Trophoblast cell (in vitro differentiated cells and primary cell): ENCODE results near the gene ZNF407.

Experiments used
- DNase-seq, 2 donors: peaks; one replicate each; pipeline ENCODE4 v3.0.0-alpha.2; 2016
- H2AFZ ChIP-seq: 2 replicates; pipeline ENCODE4 v1.6.1; 2013; ENCODE audit warnings: low read length, moderate library complexity, mild to moderate bottlenecking; ENCODE audit not compliant: insufficient read depth, poor library complexity
- H2AK5ac ChIP-seq: 2 replicates; pipeline ENCODE4 v1.6.1; 2013; ENCODE audit warnings: mild to moderate bottlenecking, low read length
- H2BK120ac ChIP-seq: 2 replicates; pipeline ENCODE4 v1.6.1; 2013; ENCODE audit warnings: low read length, mild to moderate bottlenecking, moderate library complexity; ENCODE audit not compliant: insufficient read depth, poor library complexity
- H2BK12ac ChIP-seq: 2 replicates; pipeline ENCODE4 v1.6.1; 2013; ENCODE audit warnings: mild to moderate bottlenecking, low read length, moderate library complexity
- H2BK5ac ChIP-seq: 2 replicates; pipeline ENCODE4 v1.6.1; 2013; ENCODE audit warnings: low read length, low read depth, moderate library complexity, mild to moderate bottlenecking; ENCODE audit not compliant: poor library complexity
- H3K14ac ChIP-seq: 2 replicates; pipeline ENCODE4 v1.6.1; 2013; ENCODE audit warnings: mild to moderate bottlenecking, low read length
- H3K18ac ChIP-seq: 2 replicates; pipeline ENCODE4 v1.6.1; 2013; ENCODE audit warnings: mild to moderate bottlenecking, low read length
- H3K23ac ChIP-seq: 2 replicates; pipeline ENCODE4 v1.6.1; 2013; ENCODE audit warnings: low read length
- H3K27ac ChIP-seq: 2 replicates; pipeline ENCODE4 v1.5.1; 2013; ENCODE audit warnings: low read depth, mild to moderate bottlenecking, inconsistent platforms, low read length, moderate library complexity
- H3K27me3 ChIP-seq: 2 replicates; pipeline ENCODE4 v1.6.1; 2013; ENCODE audit warnings: inconsistent platforms, mild to moderate bottlenecking, low read length, moderate library complexity; ENCODE audit not compliant: insufficient read depth
- H3K36me3 ChIP-seq, 2 experiments: 1 replicate in 1 of 2; 2 replicates in 1 of 2; pipeline ENCODE4 v1.6.1; 2013; ENCODE audit warnings: low read length in 2 of 2, mild to moderate bottlenecking in 2 of 2, moderate library complexity in 1 of 2; ENCODE audit not compliant: insufficient read depth in 2 of 2, control insufficient read depth in 1 of 2
- H3K4ac ChIP-seq: 2 replicates; pipeline ENCODE4 v1.6.1; 2013; ENCODE audit warnings: low read depth, mild to moderate bottlenecking, low read length, moderate library complexity
- H3K4me1 ChIP-seq, 2 experiments: 1 replicate in 1 of 2; 2 replicates in 1 of 2; pipeline ENCODE4 v1.6.1; 2013; ENCODE audit warnings: low read length in 2 of 2, mild to moderate bottlenecking in 2 of 2, moderate library complexity in 1 of 2; ENCODE audit not compliant: insufficient read depth in 2 of 2, control insufficient read depth in 1 of 2
- H3K4me2 ChIP-seq: 2 replicates; pipeline ENCODE4 v1.6.1; 2013; ENCODE audit warnings: inconsistent platforms, mild to moderate bottlenecking, low read length, moderate library complexity
- H3K4me3 ChIP-seq: 2 replicates; pipeline ENCODE4 v1.5.1; 2013; ENCODE audit warnings: mild to moderate bottlenecking, low read depth, low read length, inconsistent platforms
- H3K79me1 ChIP-seq: one replicate; pipeline ENCODE4 v1.6.1; 2013; ENCODE audit warnings: low read length
- H3K79me2 ChIP-seq: 2 replicates; pipeline ENCODE4 v1.6.1; 2013; ENCODE audit warnings: low read length, mild to moderate bottlenecking; ENCODE audit not compliant: control insufficient read depth, insufficient read depth, poor library complexity
- H3K9ac ChIP-seq: 2 replicates; pipeline ENCODE4 v1.6.1; 2013; ENCODE audit warnings: mild to moderate bottlenecking, low read length
- H3K9me3 ChIP-seq: 2 replicates; pipeline ENCODE4 v1.6.1; 2013; ENCODE audit warnings: low read depth, mild to moderate bottlenecking, control low read depth, inconsistent platforms, low read length; ENCODE audit not compliant: insufficient read depth
- H4K12ac ChIP-seq: 2 replicates; pipeline ENCODE4 v1.6.1; 2013; ENCODE audit warnings: low read depth, mild to moderate bottlenecking, low read length, moderate library complexity
- H4K8ac ChIP-seq: 2 replicates; pipeline ENCODE4 v1.6.1; 2013; ENCODE audit warnings: low read depth, mild to moderate bottlenecking, low read length, moderate library complexity
- H4K91ac ChIP-seq: one replicate; pipeline ENCODE4 v1.6.1; 2013; ENCODE audit warnings: low read depth, mild to moderate bottlenecking, low read length, moderate library complexity
- WGBS: extraction: QIAGEN DNeasy Blood & Tissue Kit; methylation state at CpG from one replicate; pipeline ENCODE4 v1.1.7; 2013; ENCODE audit warnings: missing lambda C conversion rate; ENCODE audit not compliant: insufficient read length, insufficient coverage; ENCODE audit errors: extremely low coverage; 5-methylcytosine and 5-hydroxymethylcytosine counted together

ZNF407 gene

DNA sequence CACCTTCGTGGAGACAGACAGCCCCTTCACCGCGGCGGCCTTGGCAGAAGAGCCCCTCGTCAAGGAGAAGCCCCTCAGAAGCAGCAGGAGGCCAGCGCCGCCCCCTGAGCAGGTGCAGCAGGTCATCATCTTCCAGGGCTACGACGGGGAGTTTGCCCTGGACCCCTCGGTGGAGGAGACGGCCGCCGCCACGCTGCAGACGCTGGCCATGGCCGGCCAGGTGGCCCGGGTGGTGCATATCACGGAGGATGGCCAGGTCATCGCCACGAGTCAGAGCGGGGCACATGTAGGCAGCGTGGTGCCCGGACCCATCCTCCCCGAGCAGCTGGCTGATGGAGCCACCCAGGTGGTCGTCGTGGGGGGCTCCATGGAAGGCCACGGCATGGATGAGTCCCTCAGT lies 465.5 kb downstream of the ZNF407 start:
- no peak overlapping the region for H3K23ac ChIP-seq
- H2AK5ac ChIP-seq = no peak overlapping the region
- no peak overlapping the region for H2BK12ac ChIP-seq
- no peaks in the 10 kb centered on the region for H3K9me3 ChIP-seq
- no peaks in the 10 kb centered on the region for H3K79me2 ChIP-seq
- WGBS = no CpG with 5 or more reads among the region's 27 CpGs
- H2AFZ ChIP-seq = no peak overlapping the region
- peaks cover 0 to 4% of the 10 kb centered on the region in 2 experiments for H3K4me1 ChIP-seq
- no peak overlapping the region for H3K27ac ChIP-seq
- no peak overlapping the region for H4K12ac ChIP-seq
- H3K36me3 ChIP-seq = no peaks in the 10 kb centered on the region
- H4K91ac ChIP-seq = no peak overlapping the region
- no peak overlapping the region for H4K8ac ChIP-seq
- no peaks in the 10 kb centered on the region for H3K79me1 ChIP-seq
- H3K27me3 ChIP-seq = no peaks in the 10 kb centered on the region
- no peak overlapping the region for H3K14ac ChIP-seq
- H3K9ac ChIP-seq = no peak overlapping the region
- H3K4me3 ChIP-seq = no peak overlapping the region
- H3K4me2 ChIP-seq = no peak overlapping the region
- no peak overlapping the region for H2BK120ac ChIP-seq
- no peak overlapping the region for H3K4ac ChIP-seq
- DNase-seq = no peak
- H2BK5ac ChIP-seq = no peak overlapping the region
- H3K18ac ChIP-seq = no peak overlapping the region

DNA sequence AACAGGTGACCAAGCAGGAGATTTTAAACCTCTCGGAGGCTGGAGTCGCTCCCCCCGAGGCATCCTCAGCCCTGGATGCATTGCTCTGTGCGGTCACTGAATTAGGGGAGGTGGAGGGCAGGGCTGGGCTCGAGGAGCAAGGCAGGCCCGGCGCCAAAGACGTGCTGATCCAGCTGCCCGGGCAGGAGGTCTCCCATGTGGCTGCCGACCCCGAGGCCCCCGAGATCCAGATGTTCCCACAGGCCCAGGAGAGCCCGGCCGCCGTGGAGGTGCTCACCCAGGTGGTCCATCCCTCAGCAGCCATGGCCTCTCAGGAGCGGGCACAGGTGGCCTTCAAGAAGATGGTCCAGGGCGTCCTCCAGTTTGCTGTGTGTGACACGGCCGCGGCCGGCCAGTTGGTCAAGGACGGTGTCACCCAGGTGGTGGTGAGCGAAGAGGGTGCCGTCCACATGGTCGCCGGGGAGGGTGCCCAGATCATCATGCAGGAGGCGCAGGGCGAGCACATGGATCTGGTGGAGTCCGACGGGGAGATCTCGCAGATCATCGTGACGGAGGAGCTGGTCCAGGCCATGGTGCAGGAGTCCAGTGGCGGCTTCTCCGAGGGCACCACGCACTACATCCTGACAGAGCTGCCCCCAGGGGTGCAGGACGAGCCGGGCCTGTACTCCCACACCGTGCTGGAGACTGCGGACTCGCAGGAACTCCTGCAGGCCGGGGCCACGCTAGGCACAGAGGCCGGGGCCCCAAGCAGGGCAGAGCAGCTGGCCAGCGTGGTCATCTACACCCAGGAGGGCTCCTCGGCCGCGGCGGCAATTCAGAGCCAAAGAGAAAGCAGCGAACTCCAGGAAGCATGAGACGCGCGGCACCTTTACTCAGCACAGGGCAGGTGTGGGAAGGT lies 466.2 kb downstream of the ZNF407 start:
- Histone ChIP-seq H4K12ac (no peak overlapping the region), H3K27me3 (no peaks in the 10 kb centered on the region), H3K79me2 (no peaks in the 10 kb centered on the region), H3K27ac (no peak overlapping the region), H3K4ac (no peak overlapping the region), H3K4me3 (no peak overlapping the region), H2BK12ac (no peak overlapping the region), H2AK5ac (no peak overlapping the region), H3K4me1 (peaks cover 0 to 4% of the 10 kb centered on the region in 2 experiments), H3K14ac (no peak overlapping the region), H4K91ac (no peak overlapping the region), H4K8ac (no peak overlapping the region), H3K9me3 (no peaks in the 10 kb centered on the region), H2BK120ac (no peak overlapping the region), H3K36me3 (no peaks in the 10 kb centered on the region), H2AFZ (no peak overlapping the region), H3K9ac (no peak overlapping the region), H3K23ac (no peak overlapping the region), H2BK5ac (no peak overlapping the region), H3K79me1 (no peaks in the 10 kb centered on the region), H3K4me2 (no peak overlapping the region), H3K18ac (no peak overlapping the region)
- whole genome bisulfite sequencing = no CpG with 5 or more reads among the region's 53 CpGs
- DNase-seq = no peak

DNA sequence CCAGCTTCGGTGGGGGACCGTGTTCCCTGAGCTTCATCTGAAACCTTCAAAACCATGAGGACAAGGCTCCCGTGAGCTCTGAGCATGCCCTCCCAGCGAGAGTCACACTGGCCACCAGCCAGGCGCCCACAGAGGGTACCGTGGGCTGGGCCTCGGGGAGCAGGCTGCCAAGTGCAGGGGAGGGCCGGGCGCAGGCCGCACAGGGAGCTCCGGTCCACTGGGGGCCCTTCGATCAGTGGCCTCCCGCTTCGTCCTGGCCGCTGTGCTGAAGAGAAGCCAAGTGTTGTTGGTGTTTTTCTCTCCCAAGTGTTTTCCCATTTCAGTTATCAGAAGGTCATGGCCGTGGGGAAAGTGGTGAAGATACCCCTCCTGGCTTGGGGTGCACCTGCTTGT lies 466.8 kb downstream of the ZNF407 start:
- Histone ChIP-seq H3K79me2 (no peaks in the 10 kb centered on the region), H3K79me1 (no peaks in the 10 kb centered on the region), H3K23ac (no peak overlapping the region), H2BK120ac (no peak overlapping the region), H2BK5ac (no peak overlapping the region), H3K9ac (no peak overlapping the region), H3K14ac (no peak overlapping the region), H3K36me3 (no peaks in the 10 kb centered on the region), H4K91ac (no peak overlapping the region), H3K4me2 (no peak overlapping the region), H3K18ac (no peak overlapping the region), H4K12ac (no peak overlapping the region), H3K27me3 (no peaks in the 10 kb centered on the region), H3K4me3 (no peak overlapping the region), H4K8ac (no peak overlapping the region), H3K4me1 (peaks cover 0 to 4% of the 10 kb centered on the region in 2 experiments), H3K4ac (no peak overlapping the region), H2BK12ac (no peak overlapping the region), H3K9me3 (no peaks in the 10 kb centered on the region), H2AK5ac (no peak overlapping the region), H2AFZ (no peak overlapping the region), H3K27ac (no peak overlapping the region)
- WGBS = no CpG with 5 or more reads among the region's 16 CpGs
- DNase-seq = no peak

DNA sequence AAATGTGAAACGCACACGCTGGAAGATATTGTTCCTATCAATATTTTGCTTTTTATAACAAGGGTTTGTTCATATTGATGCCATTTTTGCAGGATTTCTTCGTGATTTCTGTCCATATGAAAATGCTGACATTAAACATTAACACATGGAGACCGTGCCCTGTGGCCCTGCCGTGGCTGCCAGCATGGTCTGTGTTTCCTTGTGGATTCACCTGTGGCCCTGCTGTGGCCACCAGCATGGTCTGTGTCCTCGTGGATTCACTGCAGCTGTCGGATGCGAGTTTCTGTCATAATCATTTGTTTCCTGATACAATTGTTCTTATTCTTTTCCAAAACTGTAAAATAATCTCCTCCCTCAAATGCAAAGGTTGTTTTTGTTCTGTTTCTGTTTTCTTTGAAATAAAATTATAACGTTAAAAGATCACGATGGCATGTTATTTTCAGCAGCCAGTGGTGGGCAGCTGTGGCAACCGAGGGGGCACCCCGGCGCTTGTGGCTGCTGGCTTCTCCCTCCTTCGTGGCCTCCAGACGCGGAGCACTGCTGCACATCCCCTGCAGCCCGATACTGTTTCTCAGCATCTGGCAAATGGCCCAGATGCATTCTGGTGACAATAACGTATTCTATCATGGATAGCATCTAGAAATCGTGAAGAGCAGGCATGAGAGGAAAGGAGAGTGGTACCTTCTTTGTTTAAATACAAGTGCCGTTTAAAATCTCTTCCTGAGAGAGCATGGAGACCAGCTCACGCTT lies 467.8 kb downstream of the ZNF407 start:
- Histone ChIP-seq H3K14ac (no peak overlapping the region), H4K91ac (no peak overlapping the region)
- WGBS = no CpG with 5 or more reads among the region's 21 CpGs

More for the DNA sequence above, 467.8 kb downstream of the ZNF407 start:
- Histone ChIP-seq H3K4me2 (no peak overlapping the region), H2BK12ac (no peak overlapping the region), H3K36me3 (no peaks in the 10 kb centered on the region), H3K79me1 (no peaks in the 10 kb centered on the region), H3K79me2 (no peaks in the 10 kb centered on the region), H3K4ac (no peak overlapping the region), H2BK5ac (no peak overlapping the region), H3K9ac (no peak overlapping the region), H2AFZ (no peak overlapping the region), H3K27me3 (no peaks in the 10 kb centered on the region), H3K4me1 (peaks cover 3 to 4% of the 10 kb centered on the region in 2 experiments), H3K9me3 (no peaks in the 10 kb centered on the region), H3K27ac (no peak overlapping the region), H3K4me3 (no peak overlapping the region), H3K23ac (no peak overlapping the region), H2AK5ac (no peak overlapping the region), H2BK120ac (no peak overlapping the region), H3K18ac (no peak overlapping the region), H4K8ac (no peak overlapping the region), H4K12ac (no peak overlapping the region)
- DNase-seq = no peak
